ENCODE measurements around the gene ACMSD. TPM values are rescaled to one million over a fixed set of nuclear protein-coding genes. Genes with fewer than 3 reads are reported as not detected.

The ACMSD gene
- total RNA-seq, 1 experiment from 2014 or later: not detected

DNA sequence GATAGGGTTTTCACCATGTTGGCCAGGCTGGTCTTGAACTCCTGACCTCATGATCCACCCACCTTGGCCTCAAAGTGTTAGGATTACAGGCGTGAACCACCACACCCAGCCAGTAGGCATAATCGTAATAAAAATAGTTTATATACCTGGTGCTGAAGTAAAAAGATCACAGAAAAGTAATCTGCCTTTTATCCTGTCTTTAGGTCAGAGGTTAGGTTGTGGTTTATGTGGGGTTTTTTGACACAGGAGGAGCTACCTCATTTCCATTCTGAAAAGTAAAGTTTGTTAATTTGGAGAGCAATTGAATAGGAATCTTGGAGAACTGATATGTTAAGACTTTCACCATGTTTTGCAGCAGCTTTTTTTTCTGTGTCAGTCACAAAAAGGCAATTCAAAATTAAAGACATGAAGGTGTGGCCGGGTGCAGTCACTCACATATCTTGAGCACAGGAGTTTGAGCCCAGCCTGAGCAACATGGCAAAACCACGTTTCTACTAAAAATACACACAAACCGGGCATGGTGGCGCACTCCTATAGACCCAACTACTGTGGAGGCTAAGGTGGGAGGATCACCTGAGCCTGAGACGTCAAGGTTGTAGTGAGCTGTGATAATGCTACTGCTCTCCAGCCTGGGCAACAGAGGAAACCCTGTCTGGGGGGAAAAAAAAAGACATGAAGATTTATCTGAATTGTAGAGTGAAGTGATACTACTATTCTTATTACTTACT, 111.7 kb downstream of the ACMSD start:
- no peak for DNase-seq (ENCODE audit: low read depth)

- no peak for DNase-seq (ENCODE audit: low read depth)
Measured at GRCh38 chr2:134950886-134951285, 112.5 kb downstream of the ACMSD start.

Other genes starting within 250 kb of the ACMSD start
- gene TMEM163, start 119.6 kb upstream of the ACMSD start, total RNA-seq (2014; rRNA removed; shearing (Covaris generic)): not detected in 2 replicates
- 11.7 and 18.1 TPM in 2 replicates for gene CCNT2, start 80.2 kb downstream of the ACMSD start, total RNA-seq (2014; rRNA removed; shearing (Covaris generic))
- not detected in 2 replicates for gene MAP3K19, start 208.8 kb downstream of the ACMSD start, total RNA-seq (2014; rRNA removed; shearing (Covaris generic))
- 31.1 and 62.7 TPM in 2 replicates for gene RAB3GAP1, start 213.7 kb downstream of the ACMSD start, total RNA-seq (2014; rRNA removed; shearing (Covaris generic))